HUES48 (cell line): Measurements from ENCODE around the gene CMC4.

ENCODE experiments used
- H3K27ac ChIP-seq: one replicate; pipeline ENCODE4 v1.7.0; 2013; ENCODE audit warnings: low read depth, low read length, inconsistent platforms
- H3K27me3 ChIP-seq: 2 replicates; pipeline ENCODE4 v1.6.1; 2013; ENCODE audit warnings: mild to moderate bottlenecking, low read length; ENCODE audit not compliant: control insufficient read depth, insufficient read depth
- H3K36me3 ChIP-seq: 2 replicates; pipeline ENCODE4 v1.6.1; 2013; ENCODE audit warnings: low read length; ENCODE audit not compliant: control insufficient read depth, insufficient read depth
- H3K4me1 ChIP-seq: 2 replicates; pipeline ENCODE4 v1.6.1; 2013; ENCODE audit warnings: mild to moderate bottlenecking, low read length; ENCODE audit not compliant: control insufficient read depth, insufficient read depth
- H3K4me3 ChIP-seq: 2 replicates; pipeline ENCODE4 v1.5.1; 2013; ENCODE audit warnings: mild to moderate bottlenecking, low read depth, low read length
- H3K9ac ChIP-seq: 2 replicates; pipeline ENCODE4 v1.6.1; 2013; ENCODE audit warnings: mild to moderate bottlenecking, low read depth, low read length, moderate library complexity
- H3K9me3 ChIP-seq: 2 replicates; pipeline ENCODE4 v1.6.1; 2013; ENCODE audit warnings: low read length; ENCODE audit not compliant: control insufficient read depth, insufficient read depth

Gene CMC4

DNA sequence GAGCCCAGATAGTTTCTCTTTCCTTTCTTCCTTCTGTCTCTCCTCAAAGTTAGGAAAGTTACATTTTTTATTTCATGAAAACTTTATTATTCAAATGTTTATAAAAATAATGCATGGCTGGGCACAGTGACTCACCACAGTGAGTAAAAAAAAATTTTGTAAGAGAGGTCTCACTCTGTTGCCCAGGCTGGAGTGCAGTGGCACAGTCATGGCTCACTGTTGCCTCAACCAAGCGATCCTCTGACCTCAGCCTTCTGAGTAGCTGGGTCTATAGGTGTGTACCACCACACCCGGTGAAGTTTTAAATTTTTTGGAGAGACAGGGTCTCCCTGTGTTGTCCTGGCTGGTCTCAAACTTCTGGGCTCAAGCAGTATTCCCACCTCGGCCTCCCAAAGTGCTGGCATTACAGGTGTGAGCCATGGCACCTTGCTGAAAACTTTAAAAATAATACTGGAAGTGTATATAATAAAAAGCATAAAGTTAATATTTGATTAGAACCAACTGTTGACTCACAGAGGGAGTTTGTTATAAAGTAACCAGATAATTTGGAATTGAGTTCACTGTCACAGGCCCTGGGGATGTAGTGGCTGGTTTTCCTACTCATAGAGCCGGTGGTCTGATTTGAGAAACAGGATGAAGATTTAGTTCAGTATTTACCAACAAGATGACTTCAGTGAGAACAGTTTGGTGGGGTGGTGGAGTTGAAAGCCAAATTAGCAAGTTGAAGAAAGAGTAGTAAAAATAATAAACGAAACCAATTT lies 18.0 kb downstream of the CMC4 start:
- Histone ChIP-seq H3K27me3 (no peaks in the 10 kb centered on the region), H3K4me3 (no peak overlapping the region), H3K9ac (no peak overlapping the region), H3K4me1 (0 out of 2 replicates have a peak, but pooled peaks cover 3% of the 10 kb centered on the region), H3K9me3 (peaks cover 38% of the 10 kb centered on the region), H3K36me3 (no peaks in the 10 kb centered on the region), H3K27ac (no peak overlapping the region)

DNA sequence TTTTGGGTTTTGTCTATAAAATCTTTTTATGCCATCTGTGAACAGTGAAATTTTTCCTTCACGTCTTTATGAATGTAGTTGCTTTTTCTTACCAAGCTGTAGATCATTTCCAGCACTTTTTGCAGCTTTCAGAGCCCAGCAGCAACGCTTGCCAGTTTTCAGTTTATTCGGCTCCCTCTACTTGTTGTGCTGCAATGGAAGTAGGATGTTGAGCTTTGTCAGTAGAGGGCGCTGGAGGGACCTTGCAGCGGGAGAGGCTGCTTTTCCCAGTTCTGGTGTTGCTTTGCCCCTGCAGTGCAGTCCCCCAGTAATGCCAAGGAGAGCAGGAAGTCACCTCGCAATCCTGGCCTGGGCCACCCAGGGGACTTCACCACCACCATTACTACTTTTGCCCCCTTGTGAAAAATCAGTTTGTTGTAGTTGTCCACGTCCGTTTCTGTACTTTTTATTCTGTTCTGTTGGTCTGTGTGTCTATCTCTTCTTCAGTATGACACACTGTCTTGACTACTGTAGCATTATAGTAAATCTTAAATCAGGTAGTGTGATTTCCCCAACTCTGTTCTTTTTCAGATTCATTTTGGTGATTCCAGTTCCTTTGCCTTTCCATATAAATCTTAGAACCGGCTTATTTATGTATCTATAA lies 21.8 kb downstream of the CMC4 start:
- Histone ChIP-seq H3K9me3 (peaks cover 32% of the 10 kb centered on the region), H3K9ac (no peak overlapping the region), H3K27ac (no peak overlapping the region), H3K36me3 (no peaks in the 10 kb centered on the region), H3K4me1 (no peaks in the 10 kb centered on the region), H3K27me3 (no peaks in the 10 kb centered on the region), H3K4me3 (no peak overlapping the region)

GRCh38 chrX:155046811-155047528 lies 24.0 kb downstream of the CMC4 start:
- Histone ChIP-seq H3K9ac (no peak overlapping the region), H3K4me3 (no peak overlapping the region), H3K9me3 (peaks cover 34% of the 10 kb centered on the region), H3K27ac (no peak overlapping the region), H3K27me3 (no peaks in the 10 kb centered on the region), H3K36me3 (no peaks in the 10 kb centered on the region), H3K4me1 (no peaks in the 10 kb centered on the region)

DNA sequence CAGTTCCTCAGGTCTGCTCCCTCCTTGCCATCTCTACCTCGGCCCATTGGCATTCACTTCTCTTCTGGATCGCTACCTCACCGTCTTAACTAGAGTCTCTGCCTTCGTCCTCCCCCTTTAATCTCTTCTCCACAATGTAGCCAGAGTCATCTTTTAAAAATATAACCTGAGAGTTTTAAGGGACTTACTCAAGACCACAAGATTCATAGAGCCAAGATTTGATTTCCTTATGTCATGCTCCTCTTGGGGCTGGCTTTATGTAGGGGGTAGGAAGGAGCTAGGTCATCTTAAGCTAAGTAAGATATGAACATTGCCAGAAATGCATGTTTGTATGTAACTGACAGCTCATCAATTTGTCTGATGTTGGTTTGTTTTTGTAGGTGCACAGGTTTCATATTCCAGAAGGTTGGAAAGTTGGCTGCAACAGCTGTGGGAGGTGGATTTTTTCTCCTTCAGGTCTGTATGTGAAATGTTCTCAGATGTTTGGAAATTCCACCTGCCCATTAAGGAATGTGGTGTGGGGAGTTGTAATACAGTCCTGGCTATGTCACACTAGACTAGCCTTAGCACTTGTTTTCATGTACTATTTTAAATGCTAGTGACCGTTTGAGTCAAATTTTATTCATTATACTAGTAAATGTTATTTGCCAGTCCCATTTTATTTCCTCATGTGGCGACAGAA lies 24.7 kb downstream of the CMC4 start:
- Histone ChIP-seq H3K9ac (no peak overlapping the region), H3K9me3 (peaks cover 28% of the 10 kb centered on the region), H3K27me3 (no peaks in the 10 kb centered on the region), H3K27ac (no peak overlapping the region), H3K4me1 (no peaks in the 10 kb centered on the region), H3K36me3 (no peaks in the 10 kb centered on the region), H3K4me3 (no peak overlapping the region)

GRCh38 chrX:155035688-155036087 lies 35.2 kb downstream of the CMC4 start:
- Histone ChIP-seq H3K36me3 (peaks cover 6% of the 10 kb centered on the region; the same call in 1 of the 2 replicates), H3K4me1 (no peaks in the 10 kb centered on the region), H3K4me3 (no peak overlapping the region), H3K27me3 (no peaks in the 10 kb centered on the region), H3K9ac (no peak overlapping the region), H3K27ac (no peak overlapping the region), H3K9me3 (peaks cover 51% of the 10 kb centered on the region)

GRCh38 chrX:155031657-155032056 lies 39.3 kb downstream of the CMC4 start:
- Histone ChIP-seq H3K27me3 (no peaks in the 10 kb centered on the region), H3K9me3 (peaks cover 39% of the 10 kb centered on the region), H3K27ac (no peak overlapping the region), H3K9ac (no peak overlapping the region), H3K4me3 (no peak overlapping the region), H3K36me3 (peaks cover 6% of the 10 kb centered on the region; the same call in 1 of the 2 replicates), H3K4me1 (peaks cover 7% of the 10 kb centered on the region; the same call in 1 of the 2 replicates)

DNA sequence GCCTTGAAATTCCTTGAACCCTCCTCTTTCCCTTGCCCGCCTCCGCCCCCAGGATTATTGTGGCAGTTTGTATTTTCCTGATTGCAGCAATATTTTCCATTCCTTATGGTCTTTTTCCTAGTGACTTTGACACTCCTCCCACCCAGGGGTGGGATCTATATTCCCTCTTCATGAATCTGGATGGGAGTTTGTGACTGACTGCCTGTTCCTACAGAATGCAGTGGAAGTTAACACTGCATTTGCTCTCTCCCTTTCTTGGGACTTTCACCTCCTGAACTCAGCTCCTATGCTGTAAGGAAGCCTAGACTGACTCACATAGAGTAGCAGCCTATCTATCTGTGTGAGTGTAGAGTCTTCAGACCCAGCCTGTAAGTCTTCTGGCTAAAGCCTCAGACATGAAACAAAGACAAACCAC lies 42.1 kb downstream of the CMC4 start:
- Histone ChIP-seq H3K27me3 (no peaks in the 10 kb centered on the region), H3K9me3 (peaks cover 18% of the 10 kb centered on the region), H3K4me3 (no peak overlapping the region), H3K9ac (no peak overlapping the region), H3K27ac (no peak overlapping the region), H3K4me1 (peaks cover 7% of the 10 kb centered on the region; the same call in 1 of the 2 replicates), H3K36me3 (0 out of 2 replicates have a peak, but pooled peaks cover 2% of the 10 kb centered on the region)

- Histone ChIP-seq H3K9ac (no peak overlapping the region), H3K9me3 (peaks cover 13% of the 10 kb centered on the region; the same call in 1 of the 2 replicates), H3K36me3 (no peaks in the 10 kb centered on the region), H3K4me3 (peak overlapping the region; percentile 76), H3K27ac (peak overlapping the region; percentile 94), H3K27me3 (no peaks in the 10 kb centered on the region), H3K4me1 (peaks cover 7% of the 10 kb centered on the region; the same call in 1 of the 2 replicates)
Observed at GRCh38 chrX:155028129-155028528, 42.8 kb downstream of the CMC4 start.

GRCh38 chrX:155027509-155028066 lies 43.3 kb downstream of the CMC4 start:
- Histone ChIP-seq H3K9me3 (peaks cover 13% of the 10 kb centered on the region; the same call in 1 of the 2 replicates), H3K27ac (peak overlapping the region; percentile 94), H3K4me1 (peaks cover 7% of the 10 kb centered on the region; the same call in 1 of the 2 replicates), H3K9ac (peak overlapping the region; percentile 90), H3K36me3 (no peaks in the 10 kb centered on the region), H3K4me3 (peak overlapping the region; percentile 76), H3K27me3 (no peaks in the 10 kb centered on the region)
